Activated CD8-positive, alpha-beta T cell treated with anti-CD3 and anti-CD28 coated beads, Interleukin-2, amount 10 ng/mL, durations not matched to agents 7 days and 5 days (primary cell): ENCODE results near the gene GPX6. TPM values are rescaled to one million over a fixed set of nuclear protein-coding genes. Genes with fewer than 3 reads are reported as not detected.

ENCODE experiments used
- ATAC-seq: fragments of 150-1000 bp; cut with Tn5 transposase; one replicate; pipeline ENCODE4 v1.10.0; 2021; ENCODE audit warnings: moderate library complexity
- CTCF ChIA-PET: fragments of 350-600 bp; sonication (Branson Sonifier 250); formaldehyde crosslinking; loops from one replicate; lab custom pipeline; 2021; ENCODE audit warnings: antibody characterized with exemption; lab: Charles Lee
- POLR2A ChIA-PET: fragments of 350-600 bp; sonication (Branson Sonifier 250); formaldehyde crosslinking; loops from one replicate; lab custom pipeline; 2021; ENCODE audit warnings: antibody characterized with exemption; lab: Charles Lee
- DNase-seq: peaks from one replicate; pipeline ENCODE4 v3.0.0-alpha.2; 2020
- H3K27ac Mint-ChIP-seq: one replicate; pipeline ENCODE4 v1.8.0; 2021; ENCODE audit warnings: mild to moderate bottlenecking, mixed read lengths
- H3K27me3 Mint-ChIP-seq: one replicate; pipeline ENCODE4 v1.8.0; 2021; ENCODE audit warnings: low read depth, mixed read lengths
- H3K36me3 Mint-ChIP-seq: one replicate; pipeline ENCODE4 v1.8.0; 2021; ENCODE audit warnings: low read depth, mixed read lengths
- H3K4me1 Mint-ChIP-seq: one replicate; pipeline ENCODE4 v1.8.0; 2021; ENCODE audit warnings: low read depth, mixed read lengths
- H3K4me3 Mint-ChIP-seq: one replicate; pipeline ENCODE4 v1.8.0; 2021; ENCODE audit warnings: mild to moderate bottlenecking, mixed read lengths
- H3K9me3 Mint-ChIP-seq: one replicate; pipeline ENCODE4 v1.8.0; 2022; ENCODE audit warnings: mixed read lengths; ENCODE audit not compliant: insufficient read depth
- total RNA-seq, 2 experiments: library from RNA; stranded (reverse); gene quantifications; one replicate each; pipeline ENCODE4 v1.2.3, GENCODE V29; 2021

GPX6 gene
- total RNA-seq, 2 experiments from 2014 or later = not detected

DNA sequence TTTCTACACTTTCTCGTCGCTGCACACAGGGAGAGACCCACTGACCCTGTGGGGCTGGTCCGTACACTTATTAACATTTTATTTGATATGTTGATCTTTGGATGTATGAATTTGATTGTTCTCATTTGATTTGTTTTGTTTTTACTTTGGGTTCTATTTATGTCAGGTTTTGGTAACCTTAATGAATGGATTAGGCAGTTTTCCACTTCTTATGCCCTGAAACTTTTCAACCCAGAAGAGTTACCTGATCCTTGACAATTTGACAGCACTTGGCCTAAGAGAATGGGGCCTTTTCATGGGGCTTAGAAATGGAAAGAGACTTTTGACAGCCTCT is 23.6 kb downstream of the GPX6 start:
- no peak overlapping the region for H3K27ac Mint-ChIP-seq
- H3K36me3 Mint-ChIP-seq = peaks cover 5% of the 10 kb centered on the region
- peaks cover 42% of the 10 kb centered on the region for H3K27me3 Mint-ChIP-seq
- POLR2A ChIA-PET = no interaction called here
- H3K4me3 Mint-ChIP-seq = no peak overlapping the region
- DNase-seq (no peak), ATAC-seq (no peak)
- H3K4me1 Mint-ChIP-seq = peaks cover 24% of the 10 kb centered on the region
- H3K9me3 Mint-ChIP-seq = no peaks in the 10 kb centered on the region
- CTCF ChIA-PET = no interaction called here

- peak; percentile 40 for ATAC-seq
- Mint-ChIP-seq H3K27ac (peak overlapping the region; percentile 59), H3K4me1 (peaks cover 27% of the 10 kb centered on the region), H3K4me3 (peak overlapping the region; percentile 53), H3K27me3 (peaks cover 49% of the 10 kb centered on the region), H3K9me3 (no peaks in the 10 kb centered on the region), H3K36me3 (peaks cover 5% of the 10 kb centered on the region)
- POLR2A ChIA-PET = no interaction called here
- CTCF ChIA-PET = no interaction called here
- DNase-seq = no peak
These were observed 25.2 kb downstream of the GPX6 start for GRCh38 chr6:28490205-28490890.

DNA sequence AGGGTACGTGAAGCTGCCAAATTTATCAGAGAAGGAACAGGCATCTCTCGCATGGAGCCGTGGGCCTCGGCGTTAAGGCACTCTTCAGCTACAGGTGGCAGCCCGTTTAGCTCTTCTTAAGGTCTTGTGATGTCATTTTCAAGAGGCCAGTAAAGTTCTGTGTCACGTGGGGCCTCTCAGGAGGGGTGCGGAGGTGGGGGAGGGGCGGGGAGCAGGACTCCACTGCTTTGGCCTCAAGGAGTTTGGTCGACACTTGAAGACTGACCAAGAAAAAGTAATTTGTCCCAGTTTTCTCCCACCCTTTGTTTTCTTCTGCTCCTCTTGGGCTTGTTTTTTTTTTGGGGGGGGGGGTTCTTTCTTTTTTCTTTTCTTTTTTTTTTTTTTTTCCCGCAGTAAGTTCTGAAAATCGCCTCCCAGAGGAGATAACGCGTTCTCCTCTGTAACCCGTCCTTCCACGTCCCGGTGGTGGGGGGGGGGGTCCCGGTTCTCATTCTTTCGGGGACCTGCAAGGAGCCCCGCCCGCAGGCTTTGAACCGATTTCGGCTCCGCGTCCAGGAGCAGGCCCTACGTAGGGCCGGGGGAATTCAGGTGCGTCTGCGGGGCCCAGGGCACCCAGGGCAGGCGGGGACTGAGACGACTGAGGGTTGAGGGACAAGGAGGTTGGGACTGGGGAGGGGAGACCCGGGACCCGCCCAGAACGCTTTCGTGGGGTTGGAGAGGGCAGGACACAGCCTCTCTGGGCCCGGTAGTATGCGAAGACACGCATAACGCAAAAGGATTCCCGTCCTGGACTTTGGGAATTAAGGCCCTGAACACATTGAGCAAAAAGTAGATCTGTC is 26.0 kb downstream of the GPX6 start:
- Mint-ChIP-seq H3K27me3 (peaks cover 48% of the 10 kb centered on the region), H3K4me1 (peaks cover 30% of the 10 kb centered on the region), H3K36me3 (peaks cover 5% of the 10 kb centered on the region), H3K9me3 (no peaks in the 10 kb centered on the region), H3K27ac (peak overlapping the region; percentile 59), H3K4me3 (peak overlapping the region; percentile 53)
- ATAC-seq (peak; percentile 70), DNase-seq (peak; percentile 57)
- ChIA-PET POLR2A (interaction anchor here (0.6 kb wide), 1 partner anchor 183 kb away, joined by 3 read pairs; no protein-coding TSS in a partner anchor), CTCF (interaction anchor here (0.8 to 1.5 kb wide), 2 partner anchors 16 to 195 kb away, joined by 3 read pairs; no protein-coding TSS in a partner anchor)

DNA sequence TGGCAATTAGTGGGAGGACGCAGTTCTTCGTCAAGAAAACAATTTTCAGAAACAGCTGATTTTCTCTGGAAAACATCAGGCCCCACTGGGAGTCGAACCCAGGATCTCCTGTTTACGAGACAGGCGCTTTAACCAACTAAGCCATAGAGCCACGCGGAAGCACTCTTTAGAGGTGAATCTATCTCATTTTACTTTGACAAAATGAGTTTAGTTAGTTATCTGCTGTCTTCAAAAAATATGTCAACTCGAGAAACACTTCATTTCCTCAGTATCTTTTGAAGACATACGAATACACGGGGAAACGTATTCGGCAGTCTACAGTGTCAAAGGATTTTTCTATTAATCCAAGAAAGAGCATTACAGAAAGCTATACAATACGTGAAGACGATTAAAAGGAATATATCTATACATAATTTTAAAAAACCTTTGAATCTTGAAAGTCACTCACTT is 26.7 kb downstream of the GPX6 start:
- POLR2A ChIA-PET = interaction anchor here (0.6 kb wide), 1 partner anchor 184 kb away, joined by 3 read pairs; no protein-coding TSS in a partner anchor
- ATAC-seq = peak; percentile 35
- Mint-ChIP-seq H3K36me3 (peaks cover 5% of the 10 kb centered on the region), H3K27ac (peak overlapping the region; percentile 26), H3K4me1 (peaks cover 30% of the 10 kb centered on the region), H3K9me3 (no peaks in the 10 kb centered on the region), H3K4me3 (peak overlapping the region; percentile 53), H3K27me3 (peaks cover 46% of the 10 kb centered on the region)
- DNase-seq = peak; percentile 46
- CTCF ChIA-PET = interaction anchor here (0.8 to 1.5 kb wide), 2 partner anchors 15 to 196 kb away, joined by 3 read pairs; no protein-coding TSS in a partner anchor

- ATAC-seq (no peak), DNase-seq (no peak)
- H3K9me3 Mint-ChIP-seq = no peaks in the 10 kb centered on the region
- H3K4me3 Mint-ChIP-seq = no peak overlapping the region
- H3K27me3 Mint-ChIP-seq = peaks cover 46% of the 10 kb centered on the region
- H3K27ac Mint-ChIP-seq = no peak overlapping the region
- CTCF ChIA-PET = no interaction called here
- POLR2A ChIA-PET = no interaction called here
- peaks cover 5% of the 10 kb centered on the region for H3K36me3 Mint-ChIP-seq
- H3K4me1 Mint-ChIP-seq = peaks cover 25% of the 10 kb centered on the region
These were observed 28.4 kb downstream of the GPX6 start for GRCh38 chr6:28486988-28487742.

GRCh38 chr6:28486533-28486932 is 29.1 kb downstream of the GPX6 start:
- no peak for DNase-seq
- ChIA-PET CTCF (no interaction called here), POLR2A (no interaction called here)
- peaks cover 46% of the 10 kb centered on the region for H3K27me3 Mint-ChIP-seq
- no peak overlapping the region for H3K4me3 Mint-ChIP-seq
- H3K27ac Mint-ChIP-seq = no peak overlapping the region
- no peaks in the 10 kb centered on the region for H3K9me3 Mint-ChIP-seq
- H3K4me1 Mint-ChIP-seq = peaks cover 25% of the 10 kb centered on the region
- H3K36me3 Mint-ChIP-seq = peaks cover 5% of the 10 kb centered on the region
- no peak for ATAC-seq

DNA sequence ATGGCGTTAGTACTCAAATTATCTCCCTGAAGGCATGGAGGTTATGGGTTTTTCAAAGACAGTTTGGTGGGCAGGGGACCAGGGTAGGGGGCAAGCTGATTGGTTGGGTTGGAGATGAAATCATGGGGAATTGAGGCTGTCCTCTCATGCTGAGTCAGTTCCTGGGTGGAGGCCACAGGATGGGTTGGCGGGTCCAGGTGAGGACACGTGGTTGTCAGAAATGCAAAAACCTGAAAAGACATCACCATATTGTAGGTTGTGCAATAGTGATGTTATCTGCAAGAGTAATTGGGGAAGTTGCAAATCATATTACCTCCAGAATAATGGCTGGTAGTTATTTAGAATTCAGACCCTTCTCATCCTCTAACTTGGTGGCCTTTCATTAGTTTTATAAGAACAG is 30.1 kb downstream of the GPX6 start:
- ChIA-PET CTCF (no interaction called here), POLR2A (no interaction called here)
- H3K4me3 Mint-ChIP-seq = no peak overlapping the region
- H3K9me3 Mint-ChIP-seq = no peaks in the 10 kb centered on the region
- no peak for DNase-seq
- peaks cover 51% of the 10 kb centered on the region for H3K27me3 Mint-ChIP-seq
- H3K36me3 Mint-ChIP-seq = peaks cover 4% of the 10 kb centered on the region
- peaks cover 21% of the 10 kb centered on the region for H3K4me1 Mint-ChIP-seq
- no peak for ATAC-seq
- no peak overlapping the region for H3K27ac Mint-ChIP-seq

DNA sequence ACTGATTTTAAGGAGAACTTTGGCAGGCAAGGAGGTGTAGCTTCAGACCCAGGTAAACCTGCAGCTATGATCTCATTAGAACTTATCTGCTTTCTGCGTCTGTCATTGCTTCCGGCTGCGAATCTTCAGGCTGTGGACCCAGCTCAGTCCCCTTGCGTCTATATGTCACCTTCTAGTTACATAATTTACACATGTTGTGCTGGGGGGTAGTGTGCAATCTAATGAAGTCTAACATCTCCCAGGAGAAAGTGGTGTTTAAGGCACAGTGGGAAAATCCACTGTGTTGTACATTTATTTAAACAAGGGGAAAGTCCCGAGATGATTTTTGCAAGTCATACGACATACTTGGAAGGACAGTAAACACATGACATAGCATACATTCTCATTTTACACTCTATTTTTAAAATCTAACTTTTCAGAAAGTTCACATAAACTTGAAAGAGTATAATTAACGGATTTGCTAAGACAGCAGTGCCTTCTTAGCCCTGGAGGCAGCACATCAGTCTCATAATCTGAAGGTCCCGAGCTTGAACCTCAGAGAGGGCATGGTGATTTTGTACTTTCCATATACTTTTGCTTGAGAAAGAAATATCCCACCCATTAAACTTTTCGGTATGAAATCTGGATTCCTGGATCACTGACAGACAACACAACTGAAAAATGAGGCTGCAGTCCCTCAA is 35.2 kb downstream of the GPX6 start:
- Mint-ChIP-seq H3K9me3 (no peaks in the 10 kb centered on the region), H3K27ac (no peak overlapping the region), H3K27me3 (peaks cover 63% of the 10 kb centered on the region), H3K4me3 (no peak overlapping the region), H3K4me1 (peaks cover 11% of the 10 kb centered on the region), H3K36me3 (no peaks in the 10 kb centered on the region)
- POLR2A ChIA-PET = interaction anchor here (0.7 kb wide), 1 partner anchor 1329 kb away, joined by 3 read pairs; no protein-coding TSS in a partner anchor
- ATAC-seq = no peak
- no peak for DNase-seq
- CTCF ChIA-PET = interaction anchor here (1.0 kb wide), 1 partner anchor 28 kb away, joined by 3 read pairs; no protein-coding TSS in a partner anchor

GRCh38 chr6:28478518-28478917 is 37.1 kb downstream of the GPX6 start:
- ChIA-PET POLR2A (no interaction called here), CTCF (no interaction called here)
- Mint-ChIP-seq H3K4me3 (no peak overlapping the region), H3K27me3 (peaks cover 72% of the 10 kb centered on the region), H3K36me3 (no peaks in the 10 kb centered on the region), H3K9me3 (no peaks in the 10 kb centered on the region), H3K4me1 (peaks cover 17% of the 10 kb centered on the region), H3K27ac (no peak overlapping the region)
- ATAC-seq (no peak), DNase-seq (no peak)

- ATAC-seq (peak; percentile 72), DNase-seq (peak; percentile 46)
- ChIA-PET CTCF (no interaction called here), POLR2A (interaction anchor here (0.6 kb wide), 1 partner anchor 103 kb away, joined by 3 read pairs; no protein-coding TSS in a partner anchor)
- Mint-ChIP-seq H3K27me3 (peaks cover 57% of the 10 kb centered on the region), H3K36me3 (no peaks in the 10 kb centered on the region), H3K9me3 (no peaks in the 10 kb centered on the region), H3K27ac (no peak overlapping the region), H3K4me3 (peak overlapping the region; percentile 63), H3K4me1 (peaks cover 17% of the 10 kb centered on the region)
These were observed 41.0 kb downstream of the GPX6 start for GRCh38 chr6:28474441-28475219.
